HEK293 (cell line): ENCODE data around the gene RPS6KA2.

Experiments
- HOXC10 ChIP-seq: sonication (generic); formaldehyde crosslinking; IDR thresholded peaks from 2 replicates; pipeline ENCODE4 v1.8.1; 2023; ENCODE audit warnings: mild to moderate bottlenecking, missing genetic modification reagents
- YY1 ChIP-seq: fragments of 450-650 bp; formaldehyde crosslinking; IDR thresholded peaks from 2 replicates; pipeline ENCODE4 v1.5.1; 2018; ENCODE audit warnings: missing biosample characterization, missing genetic modification characterization
- ZBTB1 ChIP-seq: fragments of 450-650 bp; formaldehyde crosslinking; IDR thresholded peaks from 2 replicates; pipeline ENCODE4 v1.5.1; 2016; ENCODE audit warnings: missing biosample characterization, missing genetic modification characterization
- ZBTB8A ChIP-seq: fragments of 450-650 bp; formaldehyde crosslinking; IDR thresholded peaks from 2 replicates; pipeline ENCODE4 v1.5.1; 2016; ENCODE audit warnings: missing biosample characterization, missing genetic modification characterization
- ZNF157 ChIP-seq: fragments of 450-650 bp; formaldehyde crosslinking; IDR thresholded peaks from 2 replicates; pipeline ENCODE4 v1.5.1; 2016; ENCODE audit warnings: missing biosample characterization, missing genetic modification characterization
- ZNF211 ChIP-seq: fragments of 450-650 bp; formaldehyde crosslinking; IDR thresholded peaks from 2 replicates; pipeline ENCODE4 v1.5.1; 2016; ENCODE audit warnings: low read depth, missing biosample characterization, missing genetic modification characterization
- ZNF350 ChIP-seq: fragments of 450-650 bp; formaldehyde crosslinking; IDR thresholded peaks from 2 replicates; pipeline ENCODE4 v1.5.0; 2017; ENCODE audit warnings: missing biosample characterization, mild to moderate bottlenecking, missing genetic modification characterization
- ZNF514 ChIP-seq: fragments of 450-650 bp; formaldehyde crosslinking; IDR thresholded peaks from 2 replicates; pipeline ENCODE4 v1.5.1; 2016; ENCODE audit warnings: missing biosample characterization, missing genetic modification characterization
- ZNF585B ChIP-seq: fragments of 450-650 bp; formaldehyde crosslinking; IDR thresholded peaks from 2 replicates; pipeline ENCODE4 v1.5.1; 2016; ENCODE audit warnings: missing biosample characterization, missing genetic modification characterization
- ZNF658 ChIP-seq: fragments of 450-650 bp; formaldehyde crosslinking; IDR thresholded peaks from 2 replicates; pipeline ENCODE4; 2016; ENCODE audit warnings: missing biosample characterization, missing genetic modification characterization
- TF ChIP-seq, protein P1 (sequence below): fragments of 450-650 bp; formaldehyde crosslinking; IDR thresholded peaks from 2 replicates; pipeline ENCODE4 v1.5.1; 2016; ENCODE audit warnings: missing biosample characterization, missing genetic modification characterization
- TF ChIP-seq, protein P2 (sequence below): fragments of 450-650 bp; formaldehyde crosslinking; IDR thresholded peaks from 2 replicates; pipeline ENCODE4 v1.5.1; 2016; ENCODE audit warnings: missing biosample characterization, missing genetic modification characterization, low read depth
- TF ChIP-seq, protein P3 (sequence below): fragments of 450-650 bp; formaldehyde crosslinking; IDR thresholded peaks from 2 replicates; pipeline ENCODE4 v1.5.1; 2016; ENCODE audit warnings: missing biosample characterization, missing genetic modification characterization, low read depth

DNA sequence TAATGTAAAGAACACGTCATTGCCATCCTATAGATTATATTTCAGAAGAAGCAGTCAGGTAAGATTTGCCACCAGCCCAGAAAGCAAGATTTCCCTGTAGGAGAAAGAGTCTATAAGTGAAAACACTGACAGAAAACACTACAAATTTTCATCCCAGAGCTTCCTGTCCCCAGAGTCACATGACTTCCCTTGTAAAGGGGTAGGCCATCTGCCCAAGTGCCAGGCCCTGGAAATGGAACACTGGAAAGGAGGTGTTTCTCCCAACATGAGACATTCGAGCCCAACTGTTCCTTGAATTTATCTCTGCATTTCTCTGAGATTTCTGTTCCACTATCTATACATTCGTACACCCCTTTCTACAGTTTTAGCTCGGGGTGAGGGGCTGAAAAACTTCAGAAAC lies 87.5 kb downstream of the RPS6KA2 start:
- TF ChIP-seq ZNF658 (tag by site-specific recombination): no peak
- TF ChIP-seq ZBTB1 (tag by site-specific recombination): no peak
- TF ChIP-seq, protein P1, sequence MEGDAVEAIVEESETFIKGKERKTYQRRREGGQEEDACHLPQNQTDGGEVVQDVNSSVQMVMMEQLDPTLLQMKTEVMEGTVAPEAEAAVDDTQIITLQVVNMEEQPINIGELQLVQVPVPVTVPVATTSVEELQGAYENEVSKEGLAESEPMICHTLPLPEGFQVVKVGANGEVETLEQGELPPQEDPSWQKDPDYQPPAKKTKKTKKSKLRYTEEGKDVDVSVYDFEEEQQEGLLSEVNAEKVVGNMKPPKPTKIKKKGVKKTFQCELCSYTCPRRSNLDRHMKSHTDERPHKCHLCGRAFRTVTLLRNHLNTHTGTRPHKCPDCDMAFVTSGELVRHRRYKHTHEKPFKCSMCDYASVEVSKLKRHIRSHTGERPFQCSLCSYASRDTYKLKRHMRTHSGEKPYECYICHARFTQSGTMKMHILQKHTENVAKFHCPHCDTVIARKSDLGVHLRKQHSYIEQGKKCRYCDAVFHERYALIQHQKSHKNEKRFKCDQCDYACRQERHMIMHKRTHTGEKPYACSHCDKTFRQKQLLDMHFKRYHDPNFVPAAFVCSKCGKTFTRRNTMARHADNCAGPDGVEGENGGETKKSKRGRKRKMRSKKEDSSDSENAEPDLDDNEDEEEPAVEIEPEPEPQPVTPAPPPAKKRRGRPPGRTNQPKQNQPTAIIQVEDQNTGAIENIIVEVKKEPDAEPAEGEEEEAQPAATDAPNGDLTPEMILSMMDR (tag by site-specific recombination): no peak
- TF ChIP-seq, protein P2, sequence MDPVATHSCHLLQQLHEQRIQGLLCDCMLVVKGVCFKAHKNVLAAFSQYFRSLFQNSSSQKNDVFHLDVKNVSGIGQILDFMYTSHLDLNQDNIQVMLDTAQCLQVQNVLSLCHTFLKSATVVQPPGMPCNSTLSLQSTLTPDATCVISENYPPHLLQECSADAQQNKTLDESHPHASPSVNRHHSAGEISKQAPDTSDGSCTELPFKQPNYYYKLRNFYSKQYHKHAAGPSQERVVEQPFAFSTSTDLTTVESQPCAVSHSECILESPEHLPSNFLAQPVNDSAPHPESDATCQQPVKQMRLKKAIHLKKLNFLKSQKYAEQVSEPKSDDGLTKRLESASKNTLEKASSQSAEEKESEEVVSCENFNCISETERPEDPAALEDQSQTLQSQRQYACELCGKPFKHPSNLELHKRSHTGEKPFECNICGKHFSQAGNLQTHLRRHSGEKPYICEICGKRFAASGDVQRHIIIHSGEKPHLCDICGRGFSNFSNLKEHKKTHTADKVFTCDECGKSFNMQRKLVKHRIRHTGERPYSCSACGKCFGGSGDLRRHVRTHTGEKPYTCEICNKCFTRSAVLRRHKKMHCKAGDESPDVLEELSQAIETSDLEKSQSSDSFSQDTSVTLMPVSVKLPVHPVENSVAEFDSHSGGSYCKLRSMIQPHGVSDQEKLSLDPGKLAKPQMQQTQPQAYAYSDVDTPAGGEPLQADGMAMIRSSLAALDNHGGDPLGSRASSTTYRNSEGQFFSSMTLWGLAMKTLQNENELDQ (tag by site-specific recombination): no peak
- no peak for TF ChIP-seq ZBTB8A (tag by site-specific recombination)
- TF ChIP-seq ZNF585B: no peak
- TF ChIP-seq, protein P3, sequence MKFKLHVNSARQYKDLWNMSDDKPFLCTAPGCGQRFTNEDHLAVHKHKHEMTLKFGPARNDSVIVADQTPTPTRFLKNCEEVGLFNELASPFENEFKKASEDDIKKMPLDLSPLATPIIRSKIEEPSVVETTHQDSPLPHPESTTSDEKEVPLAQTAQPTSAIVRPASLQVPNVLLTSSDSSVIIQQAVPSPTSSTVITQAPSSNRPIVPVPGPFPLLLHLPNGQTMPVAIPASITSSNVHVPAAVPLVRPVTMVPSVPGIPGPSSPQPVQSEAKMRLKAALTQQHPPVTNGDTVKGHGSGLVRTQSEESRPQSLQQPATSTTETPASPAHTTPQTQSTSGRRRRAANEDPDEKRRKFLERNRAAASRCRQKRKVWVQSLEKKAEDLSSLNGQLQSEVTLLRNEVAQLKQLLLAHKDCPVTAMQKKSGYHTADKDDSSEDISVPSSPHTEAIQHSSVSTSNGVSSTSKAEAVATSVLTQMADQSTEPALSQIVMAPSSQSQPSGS (tag by site-specific recombination): no peak
- no peak for TF ChIP-seq ZNF211
- no peak for TF ChIP-seq HOXC10
- TF ChIP-seq ZNF157 (tag by site-specific recombination): no peak
- TF ChIP-seq ZNF514: no peak
- no peak for TF ChIP-seq ZNF350 (tag by site-specific recombination)
- TF ChIP-seq YY1 (tag by site-specific recombination): no peak
